DMS153 treated with DMSO at 0.1 percent for 48 hours (cell line): Measurements from ENCODE around the gene ADA.
"Not testable (repeated sequence)": the region's sequence is repeated elsewhere in the genome, so short reads cannot be mapped to it uniquely, and the experiment has no call there.

Source experiments
- DNase-seq: peaks from one replicate; lab custom pipeline; 2025; ENCODE audit not compliant: unreplicated experiment; lab: John Stamatoyannopoulos, UW

The ADA gene

GRCh38 chr20:44651684-44652423, at the start of gene ADA:
ADA (minus strand) TSS chr20:44651699; CDS start chr20:44651607, 92 bp downstream.
- no peak for DNase-seq

- peak; percentile 21 for DNase-seq
Measured at GRCh38 chr20:44700306-44700705, 48.8 kb upstream of the ADA start.

GRCh38 chr20:44698351-44698750, 46.9 kb upstream of the ADA start:
- DNase-seq: no peak

GRCh38 chr20:44697041-44697440, 45.5 kb upstream of the ADA start:
- not testable (repeated sequence) for DNase-seq

- no peak for DNase-seq
Measured at GRCh38 chr20:44696315-44696714, 44.8 kb upstream of the ADA start.

- DNase-seq: no peak
Measured at GRCh38 chr20:44695674-44696300, 44.3 kb upstream of the ADA start.

GRCh38 chr20:44695295-44695673, 43.8 kb upstream of the ADA start:
- no peak for DNase-seq

- no peak for DNase-seq
Measured at GRCh38 chr20:44694159-44694558, 42.7 kb upstream of the ADA start.

- DNase-seq: no peak
Measured at GRCh38 chr20:44693627-44694026, 42.1 kb upstream of the ADA start.

- no peak for DNase-seq
Measured at GRCh38 chr20:44692932-44693480, 41.5 kb upstream of the ADA start.

- DNase-seq: no peak
Measured at GRCh38 chr20:44691424-44692423, 40.2 kb upstream of the ADA start.

- DNase-seq: no peak
Measured at GRCh38 chr20:44690781-44691423, 39.4 kb upstream of the ADA start.

GRCh38 chr20:44689809-44690208, 38.3 kb upstream of the ADA start:
- DNase-seq: no peak

- DNase-seq: no peak
Measured at GRCh38 chr20:44688053-44688625, 36.6 kb upstream of the ADA start.

- DNase-seq: no peak
Measured at GRCh38 chr20:44686934-44687333, 35.4 kb upstream of the ADA start.

GRCh38 chr20:44684047-44684967, 32.8 kb upstream of the ADA start:
- no peak for DNase-seq

- DNase-seq: peak; percentile 62
Measured at GRCh38 chr20:44683263-44684046, 32.0 kb upstream of the ADA start.

GRCh38 chr20:44681796-44682566, 30.5 kb upstream of the ADA start:
- DNase-seq: no peak
